IMR-90 (cell line): Measurements from ENCODE around the gene SLC6A11. TPM values are rescaled to one million over a fixed set of nuclear protein-coding genes. Genes with fewer than 3 reads are reported as not detected.

Source experiments
- ATAC-seq: fragments of 200-7000 bp; cut with Tn5 transposase; 2 replicates; pipeline ENCODE4 v1.9.1; 2020; ENCODE audit warnings: low read depth, mild to moderate bottlenecking, moderate library complexity
- BruUV-seq: library from RNA; stranded (reverse); fragments of 400-500 nt; replicated peaks from 2 replicates; lab custom pipeline; 2021; lab: Mats Ljungman, UMichigan
- CTCF ChIA-PET: fragments of 300-600 bp; formaldehyde crosslinking; extraction: SDS; loops from one replicate; lab custom pipeline; 2021; ENCODE audit warnings: antibody characterized with exemption; lab: Yijun Ruan, JAX
- POLR2A ChIA-PET: fragments of 300-600 bp; sonication (Branson Sonifier 250); formaldehyde crosslinking; loops from one replicate; lab custom pipeline; 2022; ENCODE audit warnings: antibody characterized with exemption; ENCODE audit not compliant: unreplicated experiment; lab: Charles Lee
- DNase-seq: peaks from one replicate; pipeline ENCODE4 v3.0.0; 2013
- H2AFZ ChIP-seq: replicated peaks from 2 replicates; pipeline ENCODE3; 2013; ENCODE audit warnings: low read length, mild to moderate bottlenecking; ENCODE audit not compliant: poor library complexity
- H2AK5ac ChIP-seq: 2 replicates; pipeline ENCODE4 v1.6.1; 2013; ENCODE audit warnings: low read depth, low read length, inconsistent platforms
- H2AK9ac ChIP-seq: replicated peaks from 2 replicates; pipeline ENCODE3; 2013; ENCODE audit warnings: mild to moderate bottlenecking, low read depth, low read length, moderate library complexity; ENCODE audit not compliant: poor library complexity
- H2BK120ac ChIP-seq: 2 replicates; pipeline ENCODE4 v1.6.1; 2013; ENCODE audit warnings: low read depth, low read length, inconsistent platforms
- H2BK15ac ChIP-seq: 3 replicates; pipeline ENCODE4 v1.6.1; 2013; ENCODE audit warnings: low read depth, low read length, inconsistent platforms
- H2BK20ac ChIP-seq: 2 replicates; pipeline ENCODE4 v1.6.1; 2013; ENCODE audit warnings: low read depth, mild to moderate bottlenecking, inconsistent platforms, low read length, moderate library complexity
- H2BK5ac ChIP-seq: 2 replicates; pipeline ENCODE4 v1.6.1; 2013; ENCODE audit warnings: mild to moderate bottlenecking, low read depth, low read length, inconsistent platforms; ENCODE audit not compliant: poor library complexity, severe bottlenecking
- H3K14ac ChIP-seq: replicated peaks from 2 replicates; pipeline ENCODE4 v1.6.1; 2013; ENCODE audit warnings: low read depth, low read length, inconsistent platforms
- H3K18ac ChIP-seq: 2 replicates; pipeline ENCODE4 v1.6.1; 2013; ENCODE audit warnings: low read depth, low read length, control low read depth
- H3K23ac ChIP-seq: 2 replicates; pipeline ENCODE4 v1.6.1; 2013; ENCODE audit warnings: low read depth, low read length, inconsistent platforms
- H3K27ac ChIP-seq: 2 replicates; pipeline ENCODE4 v1.5.1; 2013; ENCODE audit warnings: mild to moderate bottlenecking, control low read depth, low read length; ENCODE audit not compliant: insufficient read depth
- H3K27me3 ChIP-seq: 2 replicates; pipeline ENCODE4 v1.6.1; 2013; ENCODE audit warnings: low read length; ENCODE audit not compliant: control insufficient read depth, insufficient read depth
- H3K36me3 ChIP-seq: 2 replicates; pipeline ENCODE4 v1.6.1; 2013; ENCODE audit warnings: low read length, mixed read lengths; ENCODE audit not compliant: control insufficient read depth, insufficient read depth
- H3K4ac ChIP-seq: 2 replicates; pipeline ENCODE4 v1.6.1; 2013; ENCODE audit warnings: low read depth, low read length, inconsistent platforms
- H3K4me1 ChIP-seq: 2 replicates; pipeline ENCODE4 v1.6.1; 2013; ENCODE audit warnings: low read length, mixed read lengths; ENCODE audit not compliant: control insufficient read depth, insufficient read depth
- H3K4me2 ChIP-seq: 2 replicates; pipeline ENCODE4 v1.6.1; 2013; ENCODE audit warnings: low read depth, mild to moderate bottlenecking, control low read depth, low read length, moderate library complexity
- H3K4me3 ChIP-seq: 2 replicates; pipeline ENCODE4 v1.5.1; 2013; ENCODE audit warnings: low read depth, mild to moderate bottlenecking, control low read depth, low read length, moderate library complexity; ENCODE audit not compliant: insufficient read depth
- H3K56ac ChIP-seq: 2 replicates; pipeline ENCODE4 v1.6.1; 2013; ENCODE audit warnings: low read length, inconsistent platforms; ENCODE audit not compliant: insufficient read depth; ENCODE audit errors: extremely low read depth
- H3K79me1 ChIP-seq, 2 experiments: 2 replicates each; pipeline ENCODE4 v1.6.1; 2013; ENCODE audit warnings: low read length in 2 of 2, inconsistent platforms in 1 of 2, low read depth in 1 of 2
- H3K9ac ChIP-seq: 2 replicates; pipeline ENCODE4 v1.6.1; 2013; ENCODE audit warnings: low read depth, low read length, control low read depth
- H3K9me1 ChIP-seq: 2 replicates; pipeline ENCODE4 v1.6.1; 2013; ENCODE audit warnings: low read length, inconsistent platforms; ENCODE audit not compliant: insufficient read depth
- H3K9me3 ChIP-seq: 2 replicates; pipeline ENCODE4 v1.6.1; 2013; ENCODE audit warnings: low read length; ENCODE audit not compliant: control insufficient read depth, insufficient read depth
- H4K20me1 ChIP-seq: 2 replicates; pipeline ENCODE4 v1.6.1; 2013; ENCODE audit warnings: low read length, inconsistent platforms; ENCODE audit not compliant: insufficient read depth
- H4K5ac ChIP-seq: 2 replicates; pipeline ENCODE4 v1.6.1; 2013; ENCODE audit warnings: mild to moderate bottlenecking, low read depth, low read length, control low read depth
- H4K8ac ChIP-seq, 2 experiments: 2 replicates each; pipeline ENCODE4 v1.6.1; 2013; ENCODE audit warnings: low read depth in 2 of 2, low read length in 2 of 2, control low read depth in 1 of 2, inconsistent platforms in 1 of 2
- H4K91ac ChIP-seq: 2 replicates; pipeline ENCODE4 v1.6.1; 2013; ENCODE audit warnings: low read depth, low read length, inconsistent platforms; ENCODE audit not compliant: insufficient read depth
- CHD1 ChIP-seq: IDR thresholded peaks from 2 replicates; pipeline ENCODE4 v1.6.1; 2012; ENCODE audit warnings: low read depth, low read length, improper control_type of control experiment
- FOS ChIP-seq: fragments of 150-350 bp; IDR thresholded peaks from 2 replicates; pipeline ENCODE4 v1.6.1; 2016; ENCODE audit warnings: low read depth, low read length
- MAFK ChIP-seq: IDR thresholded peaks from 2 replicates; pipeline ENCODE4 v1.6.1; 2012; ENCODE audit warnings: low read depth, low read length, improper control_type of control experiment
- MAZ ChIP-seq: IDR thresholded peaks from 2 replicates; pipeline ENCODE4 v1.6.1; 2012; ENCODE audit warnings: low read depth, mild to moderate bottlenecking, low read length, improper control_type of control experiment, moderate library complexity, borderline replicate concordance
- POLR2A ChIP-seq: IDR thresholded peaks from 2 replicates; pipeline ENCODE4 v1.6.1; 2012; ENCODE audit warnings: mild to moderate bottlenecking, low read depth, low read length
- RAD21 ChIP-seq: IDR thresholded peaks from 2 replicates; pipeline ENCODE4 v1.6.1; 2012; ENCODE audit warnings: low read length, improper control_type of control experiment
- RCOR1 ChIP-seq: IDR thresholded peaks from 2 replicates; pipeline ENCODE4 v1.6.1; 2012; ENCODE audit warnings: mild to moderate bottlenecking, low read length, improper control_type of control experiment; ENCODE audit not compliant: insufficient replicate concordance
- SMC3 ChIP-seq: fragments of 150-350 bp; IDR thresholded peaks from 2 replicates; pipeline ENCODE4 v1.6.1; 2016; ENCODE audit warnings: low read depth, mild to moderate bottlenecking, antibody characterized with exemption, low read length, moderate library complexity
- WGBS, 2 experiments: methylation state at CpG; one replicate each; pipeline versions ENCODE4 v1.1.5 to v1.1.7; 2013; ENCODE audit warnings: missing lambda C conversion rate in 2 of 2; ENCODE audit not compliant: insufficient read length in 1 of 2; ENCODE audit errors: extremely low coverage in 2 of 2; 5-methylcytosine and 5-hydroxymethylcytosine counted together
- dilution Hi-C: fragments of 300-500 bp; cut with HindIII; formaldehyde crosslinking; loops from one replicate; pipeline ENCODE4 v1.14.3; 2018; ENCODE audit warnings: low sequenced_read_pairs; ENCODE audit not compliant: unreplicated experiment
- in situ Hi-C: fragments of 300-500 bp; cut with MboI; formaldehyde crosslinking; loops from 3 replicates; pipeline ENCODE4 v1.14.3; 2019; ENCODE audit warnings: low sequenced_read_pairs, inconsistent platforms, mixed read lengths
- intact Hi-C: fragments of 100-400 bp; cut with micrococcal nuclease; formaldehyde crosslinking; loops from 2 replicates; pipeline ENCODE4 v1.10.0; 2022
- polyA plus RNA-seq, 3 experiments: library from polyadenylated mRNA; depleted of rRNA; stranded (reverse); fragments of >200 nt; gene quantifications; 2 replicates each; pipeline ENCODE4 v1.2.3, GENCODE V29; 2012; ENCODE audit warnings: low replicate concordance in 1 of 3
- total RNA-seq: library from RNA; depleted of rRNA; stranded (reverse); fragments of >200 nt; gene quantifications from 2 replicates; pipeline ENCODE4 v1.2.3, GENCODE V29; 2012
- TF ChIP-seq, protein P1 (sequence below): conservative IDR thresholded peaks from 2 replicates; pipeline ENCODE4 v1.5.1; 2012; ENCODE audit warnings: mild to moderate bottlenecking, low read depth, low read length, improper control_type of control experiment
- TF ChIP-seq, protein P2 (sequence below): fragments of 150-350 bp; IDR thresholded peaks from 2 replicates; pipeline ENCODE4 v1.6.1; 2016; ENCODE audit warnings: low read depth, mild to moderate bottlenecking, low read length, moderate library complexity, borderline replicate concordance

The SLC6A11 gene
- total and polyA plus RNA-seq, 2 of the 4 experiments (the other 2 are of a cell fraction), result not detected

DNA sequence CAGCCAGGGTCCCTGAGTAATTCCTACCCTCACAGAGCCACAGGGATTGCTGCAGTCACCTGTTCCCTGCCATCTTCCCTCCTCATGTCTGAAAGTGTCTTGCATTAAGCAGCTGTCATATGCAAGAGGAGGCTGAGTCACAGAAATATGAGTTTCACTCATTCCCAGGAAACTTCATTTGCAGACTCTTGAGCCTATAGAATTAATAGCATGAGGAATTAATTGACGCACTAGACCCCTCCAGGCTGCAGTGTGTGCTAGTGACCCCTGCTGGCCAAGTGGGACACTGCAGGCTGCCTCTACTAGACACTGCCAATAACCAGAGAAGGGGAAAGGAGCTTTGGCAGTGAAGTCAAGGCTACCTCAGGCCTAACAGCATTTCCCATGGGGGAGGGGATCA, 125.9 kb downstream of the SLC6A11 start:
- DNase-seq (no peak), ATAC-seq (no peak)
- no peaks in the 10 kb centered on the region for H3K4me1 ChIP-seq
- no peaks in the 10 kb centered on the region for H3K9me1 ChIP-seq
- dilution Hi-C loops, result no loop called here
- H2BK120ac ChIP-seq, result no peak overlapping the region
- H2AFZ ChIP-seq, result no peak overlapping the region
- no peak overlapping the region for H3K56ac ChIP-seq
- no peak overlapping the region for H3K18ac ChIP-seq
- no peak overlapping the region for H2BK15ac ChIP-seq
- BruUV-seq, result no TSS peak
- H3K14ac ChIP-seq, result no peak overlapping the region
- in situ Hi-C loops, result loop anchor here (10.0 kb wide), 2 partner anchors 393 to 713 kb away; no protein-coding TSS in a partner anchor
- no peak overlapping the region for H3K4me3 ChIP-seq
- no peak overlapping the region for H2AK5ac ChIP-seq
- no peak overlapping the region for H4K8ac ChIP-seq
- TF ChIP-seq SMC3, result peak; percentile 23; the same call in 1 of the 2 replicates
- TF ChIP-seq, protein P1, sequence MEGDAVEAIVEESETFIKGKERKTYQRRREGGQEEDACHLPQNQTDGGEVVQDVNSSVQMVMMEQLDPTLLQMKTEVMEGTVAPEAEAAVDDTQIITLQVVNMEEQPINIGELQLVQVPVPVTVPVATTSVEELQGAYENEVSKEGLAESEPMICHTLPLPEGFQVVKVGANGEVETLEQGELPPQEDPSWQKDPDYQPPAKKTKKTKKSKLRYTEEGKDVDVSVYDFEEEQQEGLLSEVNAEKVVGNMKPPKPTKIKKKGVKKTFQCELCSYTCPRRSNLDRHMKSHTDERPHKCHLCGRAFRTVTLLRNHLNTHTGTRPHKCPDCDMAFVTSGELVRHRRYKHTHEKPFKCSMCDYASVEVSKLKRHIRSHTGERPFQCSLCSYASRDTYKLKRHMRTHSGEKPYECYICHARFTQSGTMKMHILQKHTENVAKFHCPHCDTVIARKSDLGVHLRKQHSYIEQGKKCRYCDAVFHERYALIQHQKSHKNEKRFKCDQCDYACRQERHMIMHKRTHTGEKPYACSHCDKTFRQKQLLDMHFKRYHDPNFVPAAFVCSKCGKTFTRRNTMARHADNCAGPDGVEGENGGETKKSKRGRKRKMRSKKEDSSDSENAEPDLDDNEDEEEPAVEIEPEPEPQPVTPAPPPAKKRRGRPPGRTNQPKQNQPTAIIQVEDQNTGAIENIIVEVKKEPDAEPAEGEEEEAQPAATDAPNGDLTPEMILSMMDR, result peak; percentile 35
- no peak for TF ChIP-seq MAZ
- no peak for TF ChIP-seq POLR2A
- no peak for TF ChIP-seq MAFK
- no peak for TF ChIP-seq FOS
- TF ChIP-seq, protein P2, sequence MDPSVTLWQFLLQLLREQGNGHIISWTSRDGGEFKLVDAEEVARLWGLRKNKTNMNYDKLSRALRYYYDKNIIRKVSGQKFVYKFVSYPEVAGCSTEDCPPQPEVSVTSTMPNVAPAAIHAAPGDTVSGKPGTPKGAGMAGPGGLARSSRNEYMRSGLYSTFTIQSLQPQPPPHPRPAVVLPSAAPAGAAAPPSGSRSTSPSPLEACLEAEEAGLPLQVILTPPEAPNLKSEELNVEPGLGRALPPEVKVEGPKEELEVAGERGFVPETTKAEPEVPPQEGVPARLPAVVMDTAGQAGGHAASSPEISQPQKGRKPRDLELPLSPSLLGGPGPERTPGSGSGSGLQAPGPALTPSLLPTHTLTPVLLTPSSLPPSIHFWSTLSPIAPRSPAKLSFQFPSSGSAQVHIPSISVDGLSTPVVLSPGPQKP, result no peak
- TF ChIP-seq RAD21, result no peak
- TF ChIP-seq CHD1, result no peak
- TF ChIP-seq RCOR1, result no peak
- no peak overlapping the region for H2AK9ac ChIP-seq
- intact Hi-C loops, result loop anchor here (5.0 to 10.0 kb wide), 2 partner anchors 185 to 193 kb away; no protein-coding TSS in a partner anchor
- no peak overlapping the region for H4K91ac ChIP-seq
- H3K79me1 ChIP-seq, result no peaks in the 10 kb centered on the region
- peaks cover 16% of the 10 kb centered on the region for H3K27me3 ChIP-seq
- H4K20me1 ChIP-seq, result no peaks in the 10 kb centered on the region
- H4K5ac ChIP-seq, result no peak overlapping the region
- no peak overlapping the region for H3K23ac ChIP-seq
- no CpG with 5 or more reads among the region's 1 CpG for WGBS, 2 experiments
- peaks cover 3% of the 10 kb centered on the region; the same call in 1 of the 2 replicates for H3K9me3 ChIP-seq
- ChIA-PET POLR2A (no interaction called here), CTCF (interaction anchor here (1.3 to 1.8 kb wide), 2 partner anchors 9 to 41 kb away, joined by 3 to 7 read pairs; no protein-coding TSS in a partner anchor)
- H3K4me2 ChIP-seq, result no peak overlapping the region
- no peaks in the 10 kb centered on the region for H3K36me3 ChIP-seq
- H2BK5ac ChIP-seq, result no peak overlapping the region
- H3K9ac ChIP-seq, result no peak overlapping the region
- H2BK20ac ChIP-seq, result no peak overlapping the region
- H3K27ac ChIP-seq, result no peak overlapping the region
- no peak overlapping the region for H3K4ac ChIP-seq
